Measurements from ENCODE around the gene TSPAN18. TPM values are rescaled to one million over a fixed set of nuclear protein-coding genes. Genes with fewer than 3 reads are reported as not detected.

Gene TSPAN18
- total and polyA plus RNA-seq, 2 of the 8 experiments (the other 6 are each of a cell fraction or from before 2014, with no cell fraction given): 5.2 to 10.2 TPM

GRCh38 chr11:44793350-44794090 lies 66.8 kb downstream of the TSPAN18 start:
- Histone ChIP-seq H3K27ac (ENCODE audit: low read depth, low read length) (no peak overlapping the region), H3K14ac (ENCODE audit: insufficient read length) (no peak overlapping the region), H3K9ac (replicated peaks in 1 of 4; ENCODE audit: extremely low read depth in 1 of 4, low read depth in 3 of 4, low read length in 3 of 4) (no peak overlapping the region), H3K23ac (ENCODE audit: insufficient read length) (no peak overlapping the region), H4K5ac (ENCODE audit: insufficient read length, low read depth, low read length) (no peak overlapping the region), H2BK5ac (ENCODE audit: low read depth, low read length) (no peak overlapping the region), H3K79me1 (ENCODE audit: low read depth, low read length) (peaks cover 6% of the 10 kb centered on the region; the same call in 1 of the 2 replicates), H3K4me2 (ENCODE audit: insufficient read depth in 1 of 2, low read depth in 2 of 2, low read length in 2 of 2) (no peak overlapping the region), H3K4ac (replicated peaks; ENCODE audit: insufficient read length, low read depth, low read length) (no peak overlapping the region), H3K4me1 (replicated peaks in 1 of 4; ENCODE audit: control insufficient read depth in 3 of 4, insufficient read depth in 4 of 4, low read length in 3 of 4) (peaks cover 10 to 23% (median 17%) of the 10 kb centered on the region in 4 experiments), H3K4me3 (ENCODE audit: extremely low read depth in 1 of 4, insufficient read depth in 2 of 4, low read depth in 3 of 4, low read length in 4 of 4) (no peak overlapping the region), H2BK120ac (replicated peaks; ENCODE audit: low read depth, low read length) (no peak overlapping the region), H2AFZ (ENCODE audit: low read length) (no peak overlapping the region), H2BK20ac (ENCODE audit: low read length) (no peak overlapping the region), H2BK15ac (ENCODE audit: low read length) (0 out of 2 replicates have a peak overlapping the region, but pooled peaks have one; percentile 37), H3K18ac (ENCODE audit: extremely low read depth, low read length) (no peak overlapping the region), H4K8ac (ENCODE audit: extremely low read depth, insufficient read depth, low read length) (no peak overlapping the region), H4K91ac (replicated peaks; ENCODE audit: insufficient read length, low read length) (no peak overlapping the region), H4K20me1 (replicated peaks in 1 of 2; ENCODE audit: control insufficient read depth in 1 of 2, insufficient read depth in 2 of 2, low read length in 2 of 2) (peaks cover 0 to 6% of the 10 kb centered on the region in 2 experiments), H2BK12ac (ENCODE audit: low read depth, low read length) (peak overlapping the region; percentile 86; the same call in 1 of the 2 replicates), H3K56ac (replicated peaks; ENCODE audit: insufficient read length, low read depth, low read length) (no peak overlapping the region), H3K36me3 (ENCODE audit: control insufficient read depth in 2 of 4, insufficient read depth in 4 of 4, low read length in 3 of 4) (no peaks in the 10 kb centered on the region; a peak in 1 of 8 replicates), H3K79me2 (ENCODE audit: control insufficient read depth in 1 of 2, insufficient read depth in 2 of 2, low read length in 2 of 2) (no peaks in the 10 kb centered on the region), H3K23me2 (ENCODE audit: low read depth, low read length) (no peaks in the 10 kb centered on the region), H3K27me3 (replicated peaks in 1 of 4; ENCODE audit: control insufficient read depth in 3 of 4, extremely low read depth in 1 of 4, insufficient read depth in 3 of 4, low read length in 3 of 4) (peaks cover 0 to 4% (median 0%) of the 10 kb centered on the region in 4 experiments; a peak in 1 of 7 replicates), H3K9me3 (ENCODE audit: insufficient read depth in 2 of 2, low read depth in 1 of 2, low read length in 1 of 2) (no peaks in the 10 kb centered on the region), H2AK5ac (ENCODE audit: low read depth, low read length) (0 out of 2 replicates have a peak overlapping the region, but pooled peaks have one; percentile 79)
- WGBS, 2 experiments (ENCODE audit: extremely low coverage in 1 of 2, insufficient coverage in 1 of 2, insufficient read length in 1 of 2, insufficient replicate concordance in 2 of 2, low coverage in 1 of 2, low lambda C conversion rate in 2 of 2, missing lambda C conversion rate in 1 of 2): 78% methylated on average over 17 of the region's 17 CpGs; no CpG with 5 or more reads in 1 of the 2 experiments
- TF ChIP-seq JUND (IDR thresholded peaks at IDR 0.05; ENCODE audit: low read length) (no peak), NRF1 (IDR thresholded peaks at IDR 0.05; ENCODE audit: low read depth, low read length) (no peak), KDM1A (IDR thresholded peaks at IDR 0.05; ENCODE audit: borderline replicate concordance, low read length) (peak; percentile 68), PHF8 (conservative IDR thresholded peaks at IDR 0.05; ENCODE audit: low read depth, low read length) (no peak), CTCF (IDR thresholded peaks at IDR 0.05; ENCODE audit: control extremely low read depth in 1 of 3, insufficient read depth in 1 of 3, low read depth in 1 of 3, low read length in 3 of 3) (no peak)
- TF ChIP-seq, protein P1, sequence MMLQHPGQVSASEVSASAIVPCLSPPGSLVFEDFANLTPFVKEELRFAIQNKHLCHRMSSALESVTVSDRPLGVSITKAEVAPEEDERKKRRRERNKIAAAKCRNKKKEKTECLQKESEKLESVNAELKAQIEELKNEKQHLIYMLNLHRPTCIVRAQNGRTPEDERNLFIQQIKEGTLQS (IDR thresholded peaks at IDR 0.05; ENCODE audit: insufficient read depth, low read depth, low read length): no peak
- ChIA-PET POLR2A (ENCODE audit: partially characterized antibody) (interaction anchor here (0.7 to 1.6 kb wide), 3 partner anchors 8 to 31 kb away, joined by 3 read pairs; no protein-coding TSS in a partner anchor), CTCF (ENCODE audit: partially characterized antibody) (interaction anchor here (0.7 to 3.0 kb wide), 26 partner anchors 8 to 732 kb away, joined by 3 to 23 read pairs (median 4); no protein-coding TSS in a partner anchor)
- DNase-seq (ENCODE audit: low read depth in 1 of 2, low spot score in 2 of 2) (no peak), FAIRE-seq (no peak)
